Hematopoietic multipotent progenitor cell treated with erythropoietin and hydrocortisone succinate and interleukin-3 and kit ligand, for 6 days (in vitro differentiated cells): Measurements from ENCODE around the gene EXOC2.
"Not testable (repeated sequence)": the region's sequence is repeated elsewhere in the genome, so short reads cannot be mapped to it uniquely, and the experiment has no call there.

Experiments used
- DNase-seq: peaks from one replicate; pipeline ENCODE4 v3.0.0-alpha.2; 2015

The EXOC2 gene

DNA sequence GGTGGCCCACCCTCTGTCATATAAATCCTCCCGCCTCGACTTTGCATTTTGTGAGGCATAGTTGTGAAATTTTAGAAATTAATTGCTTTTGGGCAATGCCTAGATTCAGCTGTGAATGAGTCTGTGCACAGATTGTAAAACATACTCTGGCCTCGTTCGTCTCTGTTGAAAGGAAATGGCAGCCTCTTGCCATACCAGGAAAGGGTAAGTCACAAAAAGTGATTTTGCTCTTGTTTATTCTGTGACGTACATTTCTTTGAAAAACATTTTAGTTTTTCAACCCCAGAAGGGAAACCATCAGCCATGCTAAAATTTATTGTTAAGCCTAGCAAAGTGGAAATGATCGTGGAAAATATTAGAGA lies 15.3 kb upstream of the EXOC2 start:
- no peak for DNase-seq

DNA sequence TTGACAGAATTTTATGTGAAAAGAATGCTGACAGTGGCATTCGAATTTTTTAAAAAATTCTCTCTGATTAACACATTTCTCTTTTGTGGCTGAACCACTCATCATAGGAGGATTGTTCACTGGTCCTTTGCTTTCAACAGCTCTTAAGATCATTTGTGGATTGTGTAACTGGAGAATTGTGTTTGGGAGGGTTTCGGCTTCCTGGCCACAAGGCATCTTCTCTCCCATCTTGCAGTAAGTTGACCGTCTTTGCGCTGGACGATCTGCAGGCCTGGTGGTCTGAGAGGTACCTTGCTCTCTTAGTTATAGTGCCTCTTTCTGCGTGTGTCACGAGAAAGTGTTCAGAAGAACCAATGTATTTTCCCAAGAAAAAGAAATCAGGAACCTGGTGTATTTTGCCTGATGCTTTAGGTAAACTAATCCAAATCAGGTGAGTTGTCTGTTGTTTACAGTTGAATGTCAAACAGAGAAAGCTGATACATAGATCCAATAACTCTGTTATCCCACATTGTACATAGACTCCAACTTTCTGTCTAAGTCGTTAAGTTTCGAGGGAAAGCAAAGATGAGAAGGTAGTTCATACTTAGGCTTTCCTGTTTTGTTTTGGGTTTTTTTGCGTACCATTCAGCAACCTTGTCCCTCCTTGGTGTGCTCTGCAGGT lies 14.8 kb upstream of the EXOC2 start:
- no peak for DNase-seq

- no peak for DNase-seq
Observed at GRCh38 chr6:706819-707381, 14.0 kb upstream of the EXOC2 start.

- no peak for DNase-seq
Observed at GRCh38 chr6:706146-706545, 13.2 kb upstream of the EXOC2 start.

DNA sequence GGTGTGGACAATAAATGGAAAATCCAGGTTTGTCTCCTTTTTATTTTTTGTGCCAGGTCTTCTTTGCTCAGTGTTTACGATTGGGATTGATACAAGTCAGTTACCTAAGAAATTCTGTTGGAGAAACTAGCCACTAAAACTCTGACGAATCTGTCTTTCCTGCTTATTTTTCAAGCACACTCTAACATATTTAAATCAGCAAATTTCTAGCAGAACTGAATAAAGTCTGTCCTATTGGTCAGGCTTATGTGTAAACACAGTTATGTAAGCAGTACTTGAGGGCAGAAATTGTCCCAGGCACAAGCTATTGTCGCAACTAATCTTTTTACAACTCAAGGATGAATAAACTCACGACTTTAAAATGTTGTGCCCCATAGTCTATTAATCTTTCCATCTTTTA lies 12.1 kb upstream of the EXOC2 start:
- DNase-seq: no peak

DNA sequence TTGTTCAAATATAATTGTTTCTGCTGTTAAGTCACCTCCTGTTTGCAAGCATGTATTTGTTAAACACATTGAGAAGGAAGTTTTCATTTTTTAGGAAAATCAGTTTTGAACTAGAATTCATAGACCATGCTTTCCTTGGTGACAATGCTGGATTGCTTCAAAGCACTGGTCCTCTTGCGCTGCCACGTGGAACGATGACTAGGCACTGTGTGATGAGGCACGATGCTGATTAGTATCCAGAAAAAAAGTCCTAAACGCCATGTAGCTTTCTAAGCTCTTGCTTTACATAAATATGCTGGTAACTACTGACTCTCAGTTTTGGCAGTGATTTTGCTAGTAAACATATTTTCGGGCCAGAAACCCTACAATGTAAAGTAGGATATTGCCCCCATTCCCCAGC lies 11.1 kb upstream of the EXOC2 start:
- DNase-seq: no peak

DNA sequence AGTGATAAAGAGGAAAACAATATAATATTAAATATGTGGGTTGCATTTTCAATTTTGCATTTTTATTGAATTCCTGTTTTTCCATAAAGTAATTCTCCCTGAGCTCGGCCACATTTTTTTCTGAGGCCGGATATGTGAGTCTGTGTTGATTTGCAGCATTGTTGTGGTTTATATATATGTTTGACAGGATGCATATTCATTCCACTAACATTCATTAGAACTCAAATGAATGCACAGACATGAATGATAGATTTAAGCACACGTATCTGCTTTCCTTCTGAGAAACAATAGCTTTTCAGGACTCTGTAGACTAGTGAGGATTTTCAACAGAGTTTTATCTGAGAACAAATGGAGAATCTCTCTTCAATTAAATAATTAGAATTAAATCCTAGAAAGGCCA lies 10.6 kb upstream of the EXOC2 start:
- no peak for DNase-seq

- no peak for DNase-seq
Observed at GRCh38 chr6:701700-702479, 9.0 kb upstream of the EXOC2 start.

DNA sequence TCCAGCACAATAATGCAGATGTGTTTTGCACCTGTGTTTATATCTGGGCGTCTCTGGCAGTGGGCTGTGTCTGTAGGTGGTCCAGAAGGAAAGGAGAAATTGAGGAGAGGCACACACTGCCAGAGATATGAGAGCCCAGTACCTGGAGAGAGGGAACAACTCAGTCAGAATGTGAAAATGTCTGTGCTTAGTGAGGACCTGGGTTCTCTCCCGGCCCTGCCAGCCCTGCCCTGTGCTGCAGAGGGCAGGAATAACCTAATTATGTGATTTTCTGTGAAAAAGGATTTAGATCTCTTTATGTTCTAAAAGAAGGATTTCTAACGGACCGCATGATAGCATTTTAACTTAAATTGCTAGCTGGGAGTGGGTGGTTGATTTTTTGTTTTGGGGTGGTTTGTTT lies 8.3 kb upstream of the EXOC2 start:
- no peak for DNase-seq

DNA sequence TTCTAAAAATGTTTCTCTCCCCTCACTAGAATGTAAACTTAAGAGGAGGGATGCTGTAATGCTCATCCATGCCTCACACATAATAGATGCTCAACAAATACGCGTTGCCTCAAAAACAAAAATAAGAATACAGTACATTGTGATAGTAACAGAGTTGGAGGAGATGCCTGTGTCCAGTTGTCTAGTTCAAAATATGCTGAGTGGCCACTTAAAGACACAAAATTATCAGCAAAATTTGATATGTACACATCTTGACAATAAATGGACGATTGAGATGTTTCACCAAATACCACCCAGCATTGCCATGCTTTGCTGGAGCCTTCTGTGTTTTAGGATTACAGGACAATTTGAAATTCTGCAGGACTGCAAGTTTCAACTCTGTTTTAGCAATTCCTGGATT lies 7.6 kb upstream of the EXOC2 start:
- DNase-seq: no peak

- DNase-seq: no peak
Observed at GRCh38 chr6:699319-699718, 6.4 kb upstream of the EXOC2 start.

- not testable (repeated sequence) for DNase-seq
Observed at GRCh38 chr6:694431-695126, 1.6 kb upstream of the EXOC2 start.

DNA sequence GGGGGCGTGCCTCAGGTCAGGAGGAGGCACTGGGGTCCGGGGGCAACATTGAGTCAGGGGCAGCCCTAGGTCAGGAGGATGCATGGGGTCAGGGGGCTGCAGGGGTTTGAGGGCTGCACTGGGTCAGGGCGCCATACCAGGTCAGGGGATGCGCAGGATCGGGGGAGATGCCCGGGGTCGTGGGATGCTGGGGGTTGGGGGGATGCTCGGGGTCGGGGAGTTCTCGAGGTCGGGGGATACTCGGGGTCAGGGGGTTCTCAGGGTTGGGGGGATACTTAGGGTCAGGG lies 727 bp upstream of the EXOC2 start:
- DNase-seq: no peak

DNA sequence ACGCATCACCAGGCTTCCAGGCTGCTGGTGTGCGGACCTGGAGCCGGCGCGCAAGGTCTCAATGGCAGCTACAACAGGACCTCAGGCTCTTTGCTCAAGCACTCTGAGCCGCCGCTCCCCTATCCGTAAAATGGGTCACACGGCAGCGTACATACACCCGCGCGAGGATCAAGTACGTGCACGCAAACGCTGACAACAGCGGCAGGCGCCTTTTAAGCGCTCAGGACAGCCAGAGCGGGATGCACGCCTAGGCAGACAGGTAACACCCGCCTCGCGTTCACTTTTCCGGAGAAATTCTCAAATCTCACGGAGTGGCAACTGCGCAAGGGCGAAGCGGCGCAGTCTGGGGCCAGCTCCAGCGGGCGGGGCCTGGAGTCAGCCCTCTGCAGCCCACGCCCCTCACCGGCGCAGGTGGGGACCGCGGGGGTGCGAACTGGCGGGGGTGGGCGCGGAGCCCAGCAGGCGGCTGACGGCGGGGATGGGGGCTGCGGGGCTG lies 535 bp downstream of the EXOC2 start:
- DNase-seq: peak; percentile 75

- no peak for DNase-seq
Observed at GRCh38 chr6:689223-689622, 3.7 kb downstream of the EXOC2 start.

DNA sequence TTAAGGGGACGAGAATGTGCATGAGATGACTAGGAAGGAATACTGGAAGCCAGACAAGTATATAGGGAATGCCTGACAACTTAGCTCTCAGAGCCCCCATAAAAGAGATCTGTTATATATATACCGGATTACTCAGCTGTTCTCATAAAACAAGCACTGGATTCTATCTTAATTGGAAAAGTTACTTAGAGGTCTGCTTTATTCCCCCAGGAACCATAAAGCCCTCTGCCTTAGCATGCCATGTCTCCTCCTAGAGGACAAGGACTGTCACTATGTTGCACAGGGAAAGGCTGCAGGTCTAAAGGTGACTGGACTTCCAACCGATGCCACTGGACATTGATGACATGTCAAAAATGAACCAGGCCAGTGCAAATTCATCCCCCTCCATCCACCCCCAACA lies 6.4 kb downstream of the EXOC2 start:
- no peak for DNase-seq

DNA sequence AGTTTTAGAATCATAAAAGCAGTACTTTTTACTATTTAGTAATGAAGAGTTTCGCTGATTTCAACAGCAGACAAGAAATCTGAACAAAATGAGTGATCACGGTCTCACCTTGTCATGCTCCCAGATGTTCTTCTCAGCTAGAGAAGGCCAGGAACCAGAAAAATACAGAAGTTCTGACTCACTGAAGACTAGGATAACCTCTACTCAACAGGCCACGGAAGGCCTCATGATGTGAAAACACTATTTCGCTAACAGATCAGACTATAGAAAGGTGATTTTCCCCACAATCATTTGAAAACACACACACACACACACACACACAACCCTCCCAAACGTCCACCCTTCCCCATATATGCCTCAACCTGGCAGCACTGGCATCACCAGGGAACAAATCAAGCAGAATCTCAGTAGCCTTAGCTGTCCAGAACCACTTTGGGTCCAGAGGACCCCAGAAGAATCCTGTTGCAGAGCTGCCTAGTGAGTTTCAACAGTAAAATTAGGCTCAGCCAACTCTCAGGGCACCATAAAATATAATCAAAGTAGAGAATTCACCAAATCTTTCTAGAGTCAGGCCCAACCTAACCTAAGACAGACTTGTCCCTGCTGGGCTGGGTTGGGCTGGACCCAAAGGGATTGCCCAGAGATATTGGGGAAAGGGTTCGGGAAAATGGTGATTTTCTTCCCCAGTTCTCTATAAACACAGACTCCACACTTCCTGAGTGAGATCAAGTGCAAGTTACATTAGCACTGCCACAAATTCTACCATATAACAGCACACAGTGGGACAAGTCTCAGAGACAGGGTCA lies 7.9 kb downstream of the EXOC2 start:
- no peak for DNase-seq

GRCh38 chr6:683742-684440 lies 9.0 kb downstream of the EXOC2 start:
- DNase-seq: peak; percentile 52

- no peak for DNase-seq
Observed at GRCh38 chr6:680666-681340, 12.1 kb downstream of the EXOC2 start.

- DNase-seq: no peak
Observed at GRCh38 chr6:680251-680650, 12.7 kb downstream of the EXOC2 start.

DNA sequence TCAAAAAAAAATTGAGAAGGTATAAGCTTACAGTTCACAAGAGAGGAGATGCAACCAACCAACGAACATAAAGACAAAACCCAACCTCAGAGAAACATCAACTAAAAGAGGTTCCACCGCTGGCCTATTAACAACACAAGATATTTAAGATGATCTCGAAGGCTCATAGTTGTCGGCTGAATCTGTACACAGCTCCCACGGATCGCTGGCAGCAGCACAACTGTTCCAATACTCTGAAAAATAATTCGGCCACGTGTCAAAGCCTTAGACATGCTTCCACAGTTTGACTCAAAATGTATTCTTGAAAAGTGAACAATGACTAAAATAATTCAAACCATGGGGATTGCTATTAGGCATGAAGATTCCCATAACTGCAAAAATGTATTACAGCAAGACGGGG lies 13.7 kb downstream of the EXOC2 start:
- no peak for DNase-seq

DNA sequence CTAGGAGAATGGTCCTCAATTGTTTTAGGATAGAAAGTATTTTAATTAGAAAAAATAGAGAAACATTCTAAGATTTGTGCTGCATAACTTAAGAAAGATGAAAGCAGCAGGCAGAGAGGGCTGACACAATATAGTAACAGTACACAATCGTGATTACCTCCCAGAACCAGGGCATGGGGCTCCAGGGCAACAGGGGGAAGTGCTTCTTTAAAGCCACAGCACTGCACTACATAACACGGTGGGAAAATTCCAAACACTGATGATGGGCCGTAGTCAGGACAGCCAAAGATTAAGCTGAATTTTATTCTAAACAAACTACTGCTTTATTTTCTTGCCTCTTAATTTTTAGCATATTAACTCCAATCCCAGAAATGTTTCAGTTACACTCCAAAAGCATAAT lies 14.4 kb downstream of the EXOC2 start:
- DNase-seq: no peak
